Measurements from ENCODE around the gene TEDC2. TPM values are rescaled to one million over a fixed set of nuclear protein-coding genes. Genes with fewer than 3 reads are reported as not detected.

The TEDC2 gene, protein sequence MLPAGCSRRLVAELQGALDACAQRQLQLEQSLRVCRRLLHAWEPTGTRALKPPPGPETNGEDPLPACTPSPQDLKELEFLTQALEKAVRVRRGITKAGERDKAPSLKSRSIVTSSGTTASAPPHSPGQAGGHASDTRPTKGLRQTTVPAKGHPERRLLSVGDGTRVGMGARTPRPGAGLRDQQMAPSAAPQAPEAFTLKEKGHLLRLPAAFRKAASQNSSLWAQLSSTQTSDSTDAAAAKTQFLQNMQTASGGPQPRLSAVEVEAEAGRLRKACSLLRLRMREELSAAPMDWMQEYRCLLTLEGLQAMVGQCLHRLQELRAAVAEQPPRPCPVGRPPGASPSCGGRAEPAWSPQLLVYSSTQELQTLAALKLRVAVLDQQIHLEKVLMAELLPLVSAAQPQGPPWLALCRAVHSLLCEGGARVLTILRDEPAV
- 27.4 and 32.2 TPM in 2 replicates for total RNA-seq
- long read RNA-seq, transcript TEDC2-201 (10 exons, 1,662 nt): major isoform, 7 of 12 reads
- long read RNA-seq, partial matches to known transcripts: 2 of 12 reads
- long read RNA-seq, other reads (novel, unspliced or antisense): 3 of 12 reads

GRCh38 chr16:2459647-2460390 lies at the start of gene TEDC2:
Gene TEDC2, plus strand, starts transcription at chr16:2460109. Its CDS starts 36 bp downstream, at chr16:2460145.
- TF ChIP-seq, protein P1, sequence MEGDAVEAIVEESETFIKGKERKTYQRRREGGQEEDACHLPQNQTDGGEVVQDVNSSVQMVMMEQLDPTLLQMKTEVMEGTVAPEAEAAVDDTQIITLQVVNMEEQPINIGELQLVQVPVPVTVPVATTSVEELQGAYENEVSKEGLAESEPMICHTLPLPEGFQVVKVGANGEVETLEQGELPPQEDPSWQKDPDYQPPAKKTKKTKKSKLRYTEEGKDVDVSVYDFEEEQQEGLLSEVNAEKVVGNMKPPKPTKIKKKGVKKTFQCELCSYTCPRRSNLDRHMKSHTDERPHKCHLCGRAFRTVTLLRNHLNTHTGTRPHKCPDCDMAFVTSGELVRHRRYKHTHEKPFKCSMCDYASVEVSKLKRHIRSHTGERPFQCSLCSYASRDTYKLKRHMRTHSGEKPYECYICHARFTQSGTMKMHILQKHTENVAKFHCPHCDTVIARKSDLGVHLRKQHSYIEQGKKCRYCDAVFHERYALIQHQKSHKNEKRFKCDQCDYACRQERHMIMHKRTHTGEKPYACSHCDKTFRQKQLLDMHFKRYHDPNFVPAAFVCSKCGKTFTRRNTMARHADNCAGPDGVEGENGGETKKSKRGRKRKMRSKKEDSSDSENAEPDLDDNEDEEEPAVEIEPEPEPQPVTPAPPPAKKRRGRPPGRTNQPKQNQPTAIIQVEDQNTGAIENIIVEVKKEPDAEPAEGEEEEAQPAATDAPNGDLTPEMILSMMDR (IDR thresholded peaks at IDR 0.05; ENCODE audit: unreplicated experiment): no peak
- Mint-ChIP-seq H3K36me3 (ENCODE audit: insufficient read depth) (peaks cover 3% of the 10 kb centered on the region), H3K27me3 (no peaks in the 10 kb centered on the region), H3K4me1 (ENCODE audit: low read depth) (peaks cover 6% of the 10 kb centered on the region), H3K4me3 (ENCODE audit: low read depth) (peak within 1 kb of the TSS; percentile 75), H3K27ac (peak within 1 kb of the TSS; percentile 82), H3K9me3 (ENCODE audit: low read depth) (no peaks in the 10 kb centered on the region)
- peak; percentile 92 for DNase-seq (ENCODE audit: low spot score, unreplicated experiment)

- peaks cover 20% of the 10 kb centered on the region for H3K27me3 Mint-ChIP-seq
- no peaks in the 10 kb centered on the region for H3K9me3 Mint-ChIP-seq (ENCODE audit: low read depth)
- H3K4me1 Mint-ChIP-seq (ENCODE audit: low read depth): no peaks in the 10 kb centered on the region
- H3K36me3 Mint-ChIP-seq (ENCODE audit: insufficient read depth): no peaks in the 10 kb centered on the region
- H3K4me3 Mint-ChIP-seq (ENCODE audit: low read depth): no peak overlapping the region
- no peak for DNase-seq (ENCODE audit: low spot score, unreplicated experiment)
- H3K27ac Mint-ChIP-seq: no peak overlapping the region
- TF ChIP-seq, protein P1 (IDR thresholded peaks at IDR 0.05; ENCODE audit: unreplicated experiment): no peak
Measured at GRCh38 chr16:2415085-2415484, 44.8 kb upstream of the TEDC2 start.

DNA sequence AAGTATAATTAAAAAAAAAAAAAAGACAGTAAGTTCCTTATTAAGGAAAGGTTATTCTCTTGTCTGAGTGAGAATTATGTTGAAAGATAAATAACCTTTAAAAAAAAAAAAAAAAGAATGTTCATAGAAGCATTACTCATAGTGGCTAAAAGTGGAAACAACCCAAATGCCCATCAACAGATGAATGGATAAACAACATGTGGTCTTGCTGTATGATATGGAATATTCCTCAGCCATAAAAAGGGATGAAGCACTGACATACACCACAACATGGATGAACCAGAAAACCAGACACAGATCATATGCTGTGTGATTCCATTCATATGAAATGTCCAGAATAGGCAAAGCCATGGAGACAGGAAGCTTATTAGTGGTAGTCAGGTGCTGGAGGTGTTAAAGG lies 39.9 kb upstream of the TEDC2 start:
- H3K4me1 Mint-ChIP-seq (ENCODE audit: low read depth): no peaks in the 10 kb centered on the region
- DNase-seq (ENCODE audit: low spot score, unreplicated experiment): no peak
- H3K4me3 Mint-ChIP-seq (ENCODE audit: low read depth): no peak overlapping the region
- TF ChIP-seq, protein P1 (IDR thresholded peaks at IDR 0.05; ENCODE audit: unreplicated experiment): no peak
- no peaks in the 10 kb centered on the region for H3K36me3 Mint-ChIP-seq (ENCODE audit: insufficient read depth)
- no peaks in the 10 kb centered on the region for H3K9me3 Mint-ChIP-seq (ENCODE audit: low read depth)
- H3K27ac Mint-ChIP-seq: no peak overlapping the region
- peaks cover 14% of the 10 kb centered on the region for H3K27me3 Mint-ChIP-seq

GRCh38 chr16:2422123-2422867 lies 37.6 kb upstream of the TEDC2 start:
- H3K27me3 Mint-ChIP-seq: peaks cover 19% of the 10 kb centered on the region
- no peak overlapping the region for H3K27ac Mint-ChIP-seq
- H3K36me3 Mint-ChIP-seq (ENCODE audit: insufficient read depth): no peaks in the 10 kb centered on the region
- no peak overlapping the region for H3K4me3 Mint-ChIP-seq (ENCODE audit: low read depth)
- TF ChIP-seq, protein P1 (IDR thresholded peaks at IDR 0.05; ENCODE audit: unreplicated experiment): no peak
- H3K4me1 Mint-ChIP-seq (ENCODE audit: low read depth): no peaks in the 10 kb centered on the region
- no peak for DNase-seq (ENCODE audit: low spot score, unreplicated experiment)
- no peaks in the 10 kb centered on the region for H3K9me3 Mint-ChIP-seq (ENCODE audit: low read depth)
